Astrocyte of the cerebellum (primary cell): Measurements from ENCODE around the gene CCDC197.
A peak's percentile ranks its signal among the peaks of the same experiment; 100 is the strongest.

Source experiments
- DNase-seq: peaks from one replicate; pipeline ENCODE4 v3.0.0-alpha.2; 2011; ENCODE audit warnings: low read depth
- H3K4me3 ChIP-seq: 2 replicates; pipeline ENCODE4 v1.5.1; 2011; ENCODE audit warnings: mild to moderate bottlenecking, low read depth, low read length, moderate library complexity
- CTCF ChIP-seq: IDR thresholded peaks from 2 replicates; pipeline ENCODE4 v1.5.1; 2012; ENCODE audit warnings: low read length, low read depth, moderate library complexity, mild to moderate bottlenecking; ENCODE audit errors: missing control alignments
- in situ Hi-C: cut with HindIII; loops from 2 replicates; pipeline ENCODE4 v1.10.0; 2017; ENCODE audit warnings: low sequenced_read_pairs

CCDC197 gene

GRCh38 chr14:94048691-94049624, 51.9 kb downstream of the CCDC197 start:
- no peak for DNase-seq

GRCh38 chr14:94049625-94050023, 52.5 kb downstream of the CCDC197 start:
- in situ Hi-C loops, result no loop called here
- TF ChIP-seq CTCF, result no peak
- no peak overlapping the region for H3K4me3 ChIP-seq
- no peak for DNase-seq

More at GRCh38 chr14:94048691-94049624, 51.9 kb downstream of the CCDC197 start:
- no peak for TF ChIP-seq CTCF
- in situ Hi-C loops, result no loop called here
- no peak overlapping the region for H3K4me3 ChIP-seq

- no peak for TF ChIP-seq CTCF
- in situ Hi-C loops, result no loop called here
- DNase-seq, result no peak
- no peak overlapping the region for H3K4me3 ChIP-seq
Measured at GRCh38 chr14:94050231-94050880, 53.3 kb downstream of the CCDC197 start.

DNA sequence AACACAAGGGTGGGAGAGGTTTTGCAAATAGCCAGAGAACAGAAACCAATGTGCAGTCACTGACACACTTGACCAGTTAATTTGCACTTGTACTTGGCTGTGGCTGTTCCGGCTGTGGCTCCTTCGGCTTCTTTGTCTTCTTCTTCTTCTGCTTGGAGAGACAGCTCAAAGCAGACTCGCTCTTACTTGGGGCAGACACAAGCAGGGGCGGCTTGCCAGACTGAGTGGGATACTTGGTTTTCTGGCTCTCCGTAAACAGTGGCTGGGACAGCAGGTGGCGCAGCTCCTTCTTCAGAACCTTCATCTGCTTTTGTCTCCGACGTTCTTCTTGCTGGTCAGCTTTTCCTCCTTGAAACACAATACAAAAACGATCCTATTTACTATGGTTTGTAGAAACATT, 54.0 kb downstream of the CCDC197 start:
- in situ Hi-C loops, result no loop called here

DNA sequence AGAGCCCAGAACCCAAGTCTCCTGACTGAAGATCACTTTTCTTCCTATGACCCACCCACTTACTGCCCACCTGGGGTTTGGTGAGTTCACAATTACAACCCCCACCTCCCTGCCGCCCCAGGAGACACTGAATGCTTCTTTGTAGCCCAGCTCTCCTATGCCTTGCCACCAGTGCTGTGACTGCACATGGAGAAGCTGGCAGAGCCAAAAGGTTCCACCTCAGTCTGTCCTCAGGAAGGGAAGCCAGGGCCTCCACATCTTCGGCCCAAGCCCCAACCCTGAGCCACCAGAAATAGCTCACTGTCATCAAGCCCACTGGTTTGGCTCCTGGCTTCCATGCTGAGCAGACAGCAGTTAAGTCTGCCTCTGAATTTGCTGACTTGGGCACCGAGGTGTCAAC, 54.7 kb downstream of the CCDC197 start:
- H3K4me3 ChIP-seq, result no peak overlapping the region
- in situ Hi-C loops, result no loop called here
- no peak for TF ChIP-seq CTCF
- DNase-seq, result no peak

More for the DNA sequence above, 54.0 kb downstream of the CCDC197 start:
- H3K4me3 ChIP-seq, result no peak overlapping the region
- DNase-seq, result peak; percentile 64
- TF ChIP-seq CTCF, result peak; percentile 65

DNA sequence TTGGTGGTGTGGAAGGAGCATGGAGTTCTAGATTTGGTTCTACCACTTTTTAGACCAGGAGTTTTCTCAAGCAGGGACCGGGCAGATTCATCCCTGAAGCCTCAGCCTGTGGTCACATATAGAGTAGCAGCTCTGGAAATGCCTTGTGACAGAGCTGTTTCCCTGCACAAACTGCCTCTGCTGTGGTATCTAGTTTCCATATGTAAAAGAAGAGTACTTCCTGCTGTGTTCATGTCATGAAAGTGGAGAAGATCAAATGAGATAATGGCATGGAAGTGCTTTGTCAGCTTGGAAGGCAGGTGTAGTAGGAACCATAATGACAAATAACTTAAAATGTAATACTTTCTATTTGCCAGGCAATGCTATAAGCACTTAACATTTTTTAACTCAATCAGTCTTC, 55.1 kb downstream of the CCDC197 start:
- H3K4me3 ChIP-seq, result no peak overlapping the region
- no peak for TF ChIP-seq CTCF
- in situ Hi-C loops, result no loop called here
- no peak for DNase-seq
